Activated CD4-positive, alpha-beta T cell treated with anti-CD3 and anti-CD28 coated beads, Interleukin-2, amount 50 U/mL, for 1 hour (primary cell): ENCODE results near the gene KLHDC7A.

Source experiments
- DNase-seq: peaks from one replicate; pipeline ENCODE4 v3.0.0-alpha.2; 2020

KLHDC7A gene

GRCh38 chr1:18511149-18511873, 30.6 kb downstream of the KLHDC7A start:
- DNase-seq = no peak

- no peak for DNase-seq
These were observed 31.1 kb downstream of the KLHDC7A start for GRCh38 chr1:18511874-18512150.

- DNase-seq = no peak
These were observed 32.2 kb downstream of the KLHDC7A start for GRCh38 chr1:18512883-18513282.

GRCh38 chr1:18513995-18514394, 33.3 kb downstream of the KLHDC7A start:
- DNase-seq = no peak

- no peak for DNase-seq
These were observed 34.5 kb downstream of the KLHDC7A start for GRCh38 chr1:18515120-18515667.

GRCh38 chr1:18516473-18516872, 35.7 kb downstream of the KLHDC7A start:
- no peak for DNase-seq

GRCh38 chr1:18526436-18527275, 45.9 kb downstream of the KLHDC7A start:
- DNase-seq = no peak

GRCh38 chr1:18527514-18527913, 46.8 kb downstream of the KLHDC7A start:
- DNase-seq = no peak

GRCh38 chr1:18527921-18528320, 47.2 kb downstream of the KLHDC7A start:
- DNase-seq = no peak

- DNase-seq = no peak
These were observed 47.9 kb downstream of the KLHDC7A start for GRCh38 chr1:18528616-18529015.

- DNase-seq = no peak
These were observed 49.0 kb downstream of the KLHDC7A start for GRCh38 chr1:18529714-18530113.

- DNase-seq = no peak
These were observed 50.1 kb downstream of the KLHDC7A start for GRCh38 chr1:18530587-18531502.

GRCh38 chr1:18531503-18531845, 50.7 kb downstream of the KLHDC7A start:
- DNase-seq = no peak

- DNase-seq = no peak
These were observed 51.9 kb downstream of the KLHDC7A start for GRCh38 chr1:18532390-18533170.

GRCh38 chr1:18533259-18533658, 52.5 kb downstream of the KLHDC7A start:
- DNase-seq = no peak

GRCh38 chr1:18534810-18535205, 54.1 kb downstream of the KLHDC7A start:
- no peak for DNase-seq
